ENCODE results near the gene NQO1. TPM values are rescaled to one million over a fixed set of nuclear protein-coding genes. Genes with fewer than 3 reads are reported as not detected.

Gene NQO1
- total RNA-seq (10 to 100 TPM; 14.5 to 56.0 (median 30.3) TPM), polyA plus RNA-seq (100 to 1,000 TPM; 113 to 250 (median 166) TPM)

GRCh38 chr16:69726313-69727060, at the start of gene NQO1:
Gene NQO1, minus strand, starts transcription at chr16:69726560. Its CDS starts 121 bp downstream, at chr16:69726439.
- intact Hi-C loops (cut with DNase I), result no loop called here
- H3K4me3 ChIP-seq, result peak within 1 kb of the TSS; percentile 41 to 59 (median 48)
- WGBS, 2 donors, result 1% methylated on average over 31 of the region's 31 CpGs
- peaks cover 0 to 26% (median 17%) of the 10 kb centered on the region in 4 donors for H3K4me1 ChIP-seq
- TF ChIP-seq CTCF (IDR thresholded peaks at IDR 0.05) (no peak), POLR2A (IDR thresholded peaks at IDR 0.05) (peak in 1 of 2 donors; percentile 70), POLR2AphosphoS5 (IDR thresholded peaks at IDR 0.05) (peak; percentile 63 to 79 (median 68)), EP300 (IDR thresholded peaks at IDR 0.05) (no peak)
- no peaks in the 10 kb centered on the region for H3K27me3 ChIP-seq
- peak within 1 kb of the TSS; percentile 76 to 93 (median 82) for H3K27ac ChIP-seq
- no peaks in the 10 kb centered on the region for H3K36me3 ChIP-seq
- no peaks in the 10 kb centered on the region for H3K9me3 ChIP-seq
- DNase-seq, result peak; percentile 97

GRCh38 chr16:69775563-69775962, 49.2 kb upstream of the NQO1 start:
- intact Hi-C loops (cut with DNase I), result no loop called here
- Histone ChIP-seq H3K36me3 (no peaks in the 10 kb centered on the region), H3K27ac (no peak overlapping the region), H3K9me3 (no peaks in the 10 kb centered on the region), H3K4me3 (no peak overlapping the region), H3K27me3 (no peaks in the 10 kb centered on the region), H3K4me1 (no peaks in the 10 kb centered on the region)
- DNase-seq, result no peak
- TF ChIP-seq POLR2A (IDR thresholded peaks at IDR 0.05) (no peak), POLR2AphosphoS5 (IDR thresholded peaks at IDR 0.05) (no peak), CTCF (IDR thresholded peaks at IDR 0.05) (no peak), EP300 (IDR thresholded peaks at IDR 0.05) (no peak)

- Histone ChIP-seq H3K9me3 (no peaks in the 10 kb centered on the region), H3K27me3 (no peaks in the 10 kb centered on the region), H3K4me3 (no peak overlapping the region), H3K4me1 (no peaks in the 10 kb centered on the region), H3K27ac (no peak overlapping the region), H3K36me3 (no peaks in the 10 kb centered on the region)
- intact Hi-C loops (cut with DNase I), result no loop called here
- no peak for TF ChIP-seq EP300 (IDR thresholded peaks at IDR 0.05)
- TF ChIP-seq POLR2A (IDR thresholded peaks at IDR 0.05), result no peak
- TF ChIP-seq POLR2AphosphoS5 (IDR thresholded peaks at IDR 0.05), result no peak
- no peak for DNase-seq
- WGBS, 2 donors, result 70 to 79% methylated on average over 6 of the region's 6 CpGs
These were observed 47.0 kb upstream of the NQO1 start for GRCh38 chr16:69773260-69773947.

- no peak overlapping the region for H3K4me3 ChIP-seq
- no peak overlapping the region for H3K27ac ChIP-seq
- H3K4me1 ChIP-seq, result no peaks in the 10 kb centered on the region
- H3K36me3 ChIP-seq, result no peaks in the 10 kb centered on the region
- TF ChIP-seq POLR2A (IDR thresholded peaks at IDR 0.05) (no peak), EP300 (IDR thresholded peaks at IDR 0.05) (no peak), POLR2AphosphoS5 (IDR thresholded peaks at IDR 0.05) (no peak), CTCF (IDR thresholded peaks at IDR 0.05) (no peak)
- no peaks in the 10 kb centered on the region for H3K9me3 ChIP-seq
- intact Hi-C loops (cut with DNase I), result no loop called here
- WGBS, 2 donors, result 59 to 84% methylated on average over 2 of the region's 2 CpGs
- DNase-seq, result no peak
- no peaks in the 10 kb centered on the region for H3K27me3 ChIP-seq
These were observed 45.2 kb upstream of the NQO1 start for GRCh38 chr16:69771651-69771967.

GRCh38 chr16:69769404-69769803, 43.0 kb upstream of the NQO1 start:
- intact Hi-C loops (cut with DNase I), result no loop called here
- no peaks in the 10 kb centered on the region for H3K27me3 ChIP-seq
- TF ChIP-seq EP300 (IDR thresholded peaks at IDR 0.05), result no peak
- TF ChIP-seq CTCF (IDR thresholded peaks at IDR 0.05), result no peak
- no peak for TF ChIP-seq POLR2A (IDR thresholded peaks at IDR 0.05)
- no peak for TF ChIP-seq POLR2AphosphoS5 (IDR thresholded peaks at IDR 0.05)
- no peak overlapping the region for H3K27ac ChIP-seq
- DNase-seq, result no peak
- no peaks in the 10 kb centered on the region for H3K36me3 ChIP-seq
- H3K4me3 ChIP-seq, result no peak overlapping the region
- 47 to 50% methylated on average over 2 of the region's 2 CpGs for WGBS, 2 donors
- H3K4me1 ChIP-seq, result no peaks in the 10 kb centered on the region
- no peaks in the 10 kb centered on the region for H3K9me3 ChIP-seq

Measured in sigmoid colon (tissue), 7 donors.